ENCODE data around the gene LRP10.

GRCh38 chr14:22878271-22879246, 7.0 kb downstream of the LRP10 start:
- TF ChIP-seq, protein P1, sequence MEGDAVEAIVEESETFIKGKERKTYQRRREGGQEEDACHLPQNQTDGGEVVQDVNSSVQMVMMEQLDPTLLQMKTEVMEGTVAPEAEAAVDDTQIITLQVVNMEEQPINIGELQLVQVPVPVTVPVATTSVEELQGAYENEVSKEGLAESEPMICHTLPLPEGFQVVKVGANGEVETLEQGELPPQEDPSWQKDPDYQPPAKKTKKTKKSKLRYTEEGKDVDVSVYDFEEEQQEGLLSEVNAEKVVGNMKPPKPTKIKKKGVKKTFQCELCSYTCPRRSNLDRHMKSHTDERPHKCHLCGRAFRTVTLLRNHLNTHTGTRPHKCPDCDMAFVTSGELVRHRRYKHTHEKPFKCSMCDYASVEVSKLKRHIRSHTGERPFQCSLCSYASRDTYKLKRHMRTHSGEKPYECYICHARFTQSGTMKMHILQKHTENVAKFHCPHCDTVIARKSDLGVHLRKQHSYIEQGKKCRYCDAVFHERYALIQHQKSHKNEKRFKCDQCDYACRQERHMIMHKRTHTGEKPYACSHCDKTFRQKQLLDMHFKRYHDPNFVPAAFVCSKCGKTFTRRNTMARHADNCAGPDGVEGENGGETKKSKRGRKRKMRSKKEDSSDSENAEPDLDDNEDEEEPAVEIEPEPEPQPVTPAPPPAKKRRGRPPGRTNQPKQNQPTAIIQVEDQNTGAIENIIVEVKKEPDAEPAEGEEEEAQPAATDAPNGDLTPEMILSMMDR (IDR thresholded peaks at IDR 0.05): no peak
- TF ChIP-seq POLR2A (IDR thresholded peaks at IDR 0.05): no peak
- no peak for TF ChIP-seq POLR2AphosphoS5 (IDR thresholded peaks at IDR 0.05; ENCODE audit: insufficient read depth in 1 of 2, low read depth in 1 of 2)

Measured in vagina (tissue), 2 donors.